Heart left ventricle (tissue), 16 donors: ENCODE results near the gene SLC6A20. TPM values are rescaled to one million over a fixed set of nuclear protein-coding genes. Genes with fewer than 3 reads are reported as not detected.

Source experiments
- ATAC-seq, 4 donors: fragments of 200-7000 bp; cut with Tn5 transposase; one replicate each; pipeline ENCODE4 v1.9.1; 2020 to 2022; ENCODE audit warnings: moderate library complexity in 4 of 4, mild to moderate bottlenecking in 3 of 4, moderate number of reproducible peaks in 1 of 4
- DNase-seq, 5 donors: peaks; one replicate each; pipeline ENCODE4 v3.0.0-alpha.2; 2020
- H3K27ac ChIP-seq, 12 donors: fragments of 200-600 bp; sonication (generic) in 4 of 12; one replicate each; pipeline versions ENCODE4 v1.5.0 to v1.8.0; 2016 to 2022; ENCODE audit warnings: mild to moderate bottlenecking in 2 of 12
- H3K27me3 ChIP-seq, 9 donors: fragments of 200-600 bp; sonication (generic) in 2 of 9; one replicate each; pipeline versions ENCODE4 v1.5.1 to v1.8.0; 2016 to 2022; ENCODE audit warnings: mild to moderate bottlenecking in 3 of 9
- H3K36me3 ChIP-seq, 9 donors: fragments of 200-600 bp; sonication (generic) in 2 of 9; one replicate each; pipeline versions ENCODE4 v1.5.0 to v1.8.0; 2018 to 2022; ENCODE audit warnings: mild to moderate bottlenecking in 2 of 9
- H3K4me1 ChIP-seq, 12 donors: fragments of 200-600 bp; sonication (generic) in 4 of 12; one replicate each; pipeline versions ENCODE4 v1.5.0 to v1.8.0; 2016 to 2022; ENCODE audit warnings: mild to moderate bottlenecking in 3 of 12
- H3K4me3 ChIP-seq, 12 donors: fragments of 200-600 bp; sonication (generic) in 4 of 12; one replicate each; pipeline versions ENCODE4 v1.5.0 to v1.8.0; 2017 to 2022; ENCODE audit warnings: mild to moderate bottlenecking in 9 of 12, moderate library complexity in 4 of 12
- H3K9me3 ChIP-seq, 12 donors: fragments of 200-600 bp; sonication (generic) in 4 of 12; one replicate each; pipeline versions ENCODE4 v1.5.0 to v1.8.0; 2016 to 2022; ENCODE audit warnings: mild to moderate bottlenecking in 1 of 12
- POLR2A ChIP-seq, 2 donors: fragments of 450-650 bp; IDR thresholded peaks; one replicate each; pipeline ENCODE4 v1.6.1; 2017; ENCODE audit warnings: antibody characterized with exemption in 2 of 2, mild to moderate bottlenecking in 2 of 2, moderate library complexity in 2 of 2
- WGBS, 4 donors: extraction: QIAGEN DNeasy Blood & Tissue Kit in 2 of 4; methylation state at CpG; one replicate each; pipeline versions ENCODE4 v1.1.5 to v1.1.7; 2013 to 2018; 5-methylcytosine and 5-hydroxymethylcytosine counted together
- intact Hi-C, 10 donors: fragments of 100-400 bp; cut with DNase I; formaldehyde crosslinking; loops; one replicate each; pipeline versions ENCODE4 v1.11.1 to v1.14.2; 2022
- polyA plus RNA-seq, 2 donors: library from polyadenylated mRNA; stranded (reverse); fragments of 200-250 nt; gene quantifications; one replicate each; pipeline ENCODE4 v1.2.3, GENCODE V29; 2013
- total RNA-seq, 9 donors: library from RNA; depleted of rRNA in 2 of 9; stranded (reverse); fragments of >200 nt in 2 of 9; fragmentation: NEBNext Ultra II Directional in 3 of 9; extraction: Animal tissue kit (Norgen Biotek cat#: 25700) in 3 of 9; gene quantifications; one replicate each; pipeline versions ENCODE4 v1.1.0 to v1.2.4, GENCODE V29; 2016 to 2023
- TF ChIP-seq, protein P1 (sequence below), 12 donors: fragments of 200-600 bp; sonication (generic) in 4 of 12; IDR thresholded peaks; one replicate each; pipeline versions ENCODE4 v1.5.0 to v1.8.0; 2018 to 2022; ENCODE audit warnings: antibody characterized with exemption in 12 of 12, mild to moderate bottlenecking in 5 of 12
- donor health status: ischemic (EF 13 %, LVEDD 7.1; RV severe dilation, severe dysfunction).
- donor health status: healthy with polysubstance abuse.
- donor health status: DM: no; HTN: yes; CAD: no.
- donor health status: DM: no; HTN: no; CAD: no.
- donor health status: ischemic (EF 25% LVEDD 6.9; RV normal size, moderate dysfunction).
- donor health status: ischemic (EF 25% LVEDD 5.7; RV mildly dilated, moderate dysfunction).
- donor health status: healthy.
- donor health status: DM: yes; HTN: yes; CAD: no.
- donor health status: ischemic (EF 35%, LVEDD 5.7; RV mildly dilated, moderate dysfunction).
- donor health status: nonischemic (EF 11% LVEDD 7.7; RV severe dilation, severe dysfunction).
- donor health status: DM: yes; HTN: yes; CAD: no.
- donor health status: PGD.
- donor health status: ischemic (EF 29% LVEDD 5.4; RV normal size, mild dysfunction).
- donor health status: nonischemic (EF 23%, LVEDD 6.1; RV moderate dilation, normal function).

SLC6A20 gene
- total and polyA plus RNA-seq, 11 donors, result 0.12 to 0.59 (median 0.19) TPM; not detected in 8

DNA sequence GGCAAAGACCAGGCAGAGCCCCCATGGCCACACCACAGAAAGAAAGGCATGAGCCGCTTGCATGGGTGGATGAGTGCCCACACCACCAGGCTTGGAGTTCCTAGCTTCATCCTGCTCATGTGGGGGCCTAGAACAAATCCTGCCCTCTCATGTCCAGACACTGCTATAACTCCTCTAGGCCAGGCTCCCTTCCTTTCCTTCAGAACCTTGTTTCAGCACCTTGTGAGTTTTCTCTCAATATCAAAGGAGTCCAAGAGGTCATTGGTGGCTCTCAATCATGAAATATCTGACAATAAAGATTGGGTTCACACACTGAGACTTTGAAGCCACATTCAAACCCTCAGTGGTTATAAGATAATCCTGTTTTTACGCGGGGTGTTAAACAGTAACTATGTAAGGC, 12.7 kb downstream of the SLC6A20 start:
- no peaks in the 10 kb centered on the region for H3K4me1 ChIP-seq
- H3K36me3 ChIP-seq, result no peaks in the 10 kb centered on the region
- no peaks in the 10 kb centered on the region for H3K27me3 ChIP-seq
- no peak overlapping the region for H3K4me3 ChIP-seq
- 91 to 95% (median 93%) methylated on average over 3 of the region's 3 CpGs for WGBS, 4 donors
- TF ChIP-seq, protein P1, sequence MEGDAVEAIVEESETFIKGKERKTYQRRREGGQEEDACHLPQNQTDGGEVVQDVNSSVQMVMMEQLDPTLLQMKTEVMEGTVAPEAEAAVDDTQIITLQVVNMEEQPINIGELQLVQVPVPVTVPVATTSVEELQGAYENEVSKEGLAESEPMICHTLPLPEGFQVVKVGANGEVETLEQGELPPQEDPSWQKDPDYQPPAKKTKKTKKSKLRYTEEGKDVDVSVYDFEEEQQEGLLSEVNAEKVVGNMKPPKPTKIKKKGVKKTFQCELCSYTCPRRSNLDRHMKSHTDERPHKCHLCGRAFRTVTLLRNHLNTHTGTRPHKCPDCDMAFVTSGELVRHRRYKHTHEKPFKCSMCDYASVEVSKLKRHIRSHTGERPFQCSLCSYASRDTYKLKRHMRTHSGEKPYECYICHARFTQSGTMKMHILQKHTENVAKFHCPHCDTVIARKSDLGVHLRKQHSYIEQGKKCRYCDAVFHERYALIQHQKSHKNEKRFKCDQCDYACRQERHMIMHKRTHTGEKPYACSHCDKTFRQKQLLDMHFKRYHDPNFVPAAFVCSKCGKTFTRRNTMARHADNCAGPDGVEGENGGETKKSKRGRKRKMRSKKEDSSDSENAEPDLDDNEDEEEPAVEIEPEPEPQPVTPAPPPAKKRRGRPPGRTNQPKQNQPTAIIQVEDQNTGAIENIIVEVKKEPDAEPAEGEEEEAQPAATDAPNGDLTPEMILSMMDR (IDR thresholded peaks at IDR 0.05), result no peak
- TF ChIP-seq POLR2A (IDR thresholded peaks at IDR 0.05), result no peak
- ATAC-seq (no peak), DNase-seq (no peak)
- intact Hi-C loops, result no loop called here
- peaks cover 0 to 8% (median 0%) of the 10 kb centered on the region in 12 donors for H3K9me3 ChIP-seq
- H3K27ac ChIP-seq, result no peak overlapping the region

DNA sequence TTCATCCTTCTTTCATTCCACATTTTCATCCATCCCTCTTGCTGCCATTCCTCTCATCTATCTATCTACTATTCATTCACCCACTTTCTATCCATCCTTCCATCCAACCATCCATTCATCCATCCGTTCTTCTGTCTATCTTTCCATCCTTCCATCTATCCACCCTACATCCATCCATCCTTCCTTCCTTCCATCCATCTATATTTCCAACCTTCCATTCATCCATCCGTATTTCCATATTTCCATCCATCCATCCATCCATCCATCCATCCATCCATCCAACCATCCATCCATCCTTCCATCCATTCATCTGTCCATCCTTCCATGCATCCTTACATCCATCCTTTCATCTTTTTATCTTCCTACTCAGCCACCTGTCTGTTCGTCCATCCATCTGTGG, 14.0 kb downstream of the SLC6A20 start:
- H3K36me3 ChIP-seq, result no peaks in the 10 kb centered on the region
- intact Hi-C loops, result no loop called here
- DNase-seq (no peak), ATAC-seq (no peak)
- H3K9me3 ChIP-seq, result no peaks in the 10 kb centered on the region
- H3K27me3 ChIP-seq, result no peaks in the 10 kb centered on the region
- no peaks in the 10 kb centered on the region for H3K4me1 ChIP-seq
- no peak overlapping the region for H3K4me3 ChIP-seq
- 82 to 92% (median 86%) methylated on average over 3 of the region's 3 CpGs for WGBS, 4 donors
- no peak overlapping the region for H3K27ac ChIP-seq
- TF ChIP-seq, protein P1 (IDR thresholded peaks at IDR 0.05), result no peak
- TF ChIP-seq POLR2A (IDR thresholded peaks at IDR 0.05), result no peak

DNA sequence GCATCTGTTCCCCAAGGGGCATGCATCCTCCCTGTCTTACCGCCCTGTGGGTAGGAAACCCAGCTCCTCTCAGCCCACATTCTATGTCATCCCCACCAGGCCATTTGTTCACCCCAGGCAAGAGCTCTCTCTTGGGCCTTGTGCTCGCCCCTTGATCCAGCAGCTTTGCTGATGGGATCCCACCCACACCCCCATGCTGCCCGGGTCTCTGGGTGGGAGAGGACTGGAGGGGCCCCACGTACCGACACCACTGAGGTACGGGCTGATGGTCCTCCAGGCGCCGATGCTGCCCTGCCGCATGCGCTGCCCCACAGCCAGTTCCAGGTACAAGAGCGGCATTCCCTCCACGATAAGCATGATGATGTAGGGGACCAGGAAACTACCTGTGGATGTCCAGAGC, 14.5 kb downstream of the SLC6A20 start:
- no peaks in the 10 kb centered on the region for H3K4me1 ChIP-seq
- no peaks in the 10 kb centered on the region for H3K36me3 ChIP-seq
- no peak overlapping the region for H3K27ac ChIP-seq
- no peak for TF ChIP-seq POLR2A (IDR thresholded peaks at IDR 0.05)
- TF ChIP-seq, protein P1 (IDR thresholded peaks at IDR 0.05), result no peak
- no peaks in the 10 kb centered on the region for H3K27me3 ChIP-seq
- no peak overlapping the region for H3K4me3 ChIP-seq
- WGBS, 4 donors, result 90 to 94% (median 94%) methylated on average over 10 to 12 of the region's 12 CpGs
- intact Hi-C loops, result no loop called here
- DNase-seq (no peak), ATAC-seq (no peak)
- no peaks in the 10 kb centered on the region for H3K9me3 ChIP-seq

DNA sequence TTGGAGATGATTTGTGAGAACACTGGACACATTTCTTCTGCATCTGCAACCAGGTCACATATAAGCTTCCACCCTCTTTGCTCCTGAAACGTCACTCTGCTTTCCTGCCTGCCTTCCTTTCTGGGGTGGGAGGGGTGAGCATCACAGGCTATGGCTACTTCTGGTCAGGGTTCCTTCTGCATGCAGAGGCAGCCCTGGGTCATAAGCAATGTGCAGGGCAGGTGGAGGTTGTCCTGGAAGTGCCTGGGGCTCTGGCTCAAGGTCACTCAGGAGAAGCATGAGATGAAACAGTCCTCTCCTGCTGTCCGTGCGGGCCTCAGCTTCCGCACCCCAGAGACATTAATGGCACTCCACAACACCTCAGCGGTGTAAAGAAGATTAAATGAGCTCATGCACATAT, 15.1 kb downstream of the SLC6A20 start:
- no peak for TF ChIP-seq POLR2A (IDR thresholded peaks at IDR 0.05)
- TF ChIP-seq, protein P1 (IDR thresholded peaks at IDR 0.05), result no peak
- Histone ChIP-seq H3K27me3 (no peaks in the 10 kb centered on the region), H3K36me3 (no peaks in the 10 kb centered on the region), H3K9me3 (no peaks in the 10 kb centered on the region), H3K4me3 (no peak overlapping the region), H3K27ac (no peak overlapping the region), H3K4me1 (no peaks in the 10 kb centered on the region)
- intact Hi-C loops, result no loop called here
- no peak for ATAC-seq
- no peak for DNase-seq
- 73 to 82% (median 76%) methylated on average over 5 of the region's 5 CpGs for WGBS, 4 donors
